Pancreas (tissue), 10 donors: ENCODE measurements around the gene POLR3B. TPM values are rescaled to one million over a fixed set of nuclear protein-coding genes. Genes with fewer than 3 reads are reported as not detected.

ENCODE experiments used
- ATAC-seq, 4 donors: fragments of 200-7000 bp; cut with Tn5 transposase; one replicate each; pipeline versions ENCODE4 v1.8.0 to v1.9.1; 2020; ENCODE audit warnings: mild to moderate bottlenecking in 4 of 4, moderate library complexity in 4 of 4
- DNase-seq, 6 donors: peaks; one replicate each; pipeline ENCODE4 v3.0.0-alpha.2; 2020
- FAIRE-seq: peaks from 2 replicates; lab custom pipeline; 2012; peaks lifted over from hg19 to GRCh38; lab: Jason Lieb, UNC
- H3K27ac ChIP-seq, 4 donors: fragments of 200-600 bp; sonication (generic); 1 replicate in 3 of 4; 2 replicates in 1 of 4; pipeline versions ENCODE4 v1.5.0 to v1.8.0; 2020
- H3K27me3 ChIP-seq, 4 donors: fragments of 200-600 bp; one replicate each; pipeline ENCODE4 v1.8.0; 2021
- H3K36me3 ChIP-seq, 3 donors: fragments of 200-600 bp; sonication (generic) in 1 of 3; one replicate each; pipeline versions ENCODE4 v1.5.0 to v1.8.0; 2020 to 2021
- H3K4me1 ChIP-seq, 3 donors: fragments of 200-600 bp; one replicate each; pipeline ENCODE4 v1.8.0; 2021
- H3K4me3 ChIP-seq, 4 donors: fragments of 200-600 bp; sonication (generic) in 2 of 4; one replicate each; pipeline versions ENCODE4 v1.5.0 to v1.8.0; 2020 to 2021
- H3K9me3 ChIP-seq, 4 donors: fragments of 200-600 bp; one replicate each; pipeline ENCODE4 v1.8.0; 2021
- CTCF ChIP-seq, 4 donors: fragments of 200-600 bp; sonication (generic) in 3 of 4; IDR thresholded peaks; one replicate each; pipeline versions ENCODE4 v1.5.0 to v1.8.0; 2021; ENCODE audit warnings: antibody characterized with exemption in 4 of 4
- WGBS, 2 donors: extraction: QIAGEN DNeasy Blood & Tissue Kit; methylation state at CpG; one replicate each; pipeline ENCODE4 v1.1.7; 2013; 5-methylcytosine and 5-hydroxymethylcytosine counted together
- intact Hi-C, 3 donors: fragments of 100-400 bp; cut with DNase I; formaldehyde crosslinking; loops; one replicate each; pipeline versions ENCODE4 v1.11.1 to v1.14.2; 2022
- polyA plus RNA-seq, 2 donors: library from polyadenylated mRNA; stranded (reverse); fragments of 200-250 nt; gene quantifications; one replicate each; pipeline ENCODE4 v1.2.3, GENCODE V29; 2013
- total RNA-seq, 6 donors: library from RNA; stranded (reverse); fragmentation: NEBNext Ultra II Directional in 4 of 6; extraction: Animal tissue kit (Norgen Biotek cat#: 25700) in 4 of 6; gene quantifications; one replicate each; pipeline versions ENCODE4 v1.2.1 to v1.2.4, GENCODE V29; 2021 to 2023
- donor health status: healthy with polysubstance abuse.
- donor health status: DM: no; HTN: no; CAD: no; lungs with moderate emphysema.
- donor health status: DM: no; HTN: no; CAD: no.
- donor health status: control.
- donor health status: control.
- donor health status: Bipolar disorder and iron deficiency.
- donor health status: DM: yes; HTN: yes; CAD: no.
- donor health status: DM: no; HTN: no; CAD: no.
- donor health status: DM: no; HTN: no; CAD: no.
- donor health status: DM: yes; HTN: yes; CAD: no.

POLR3B gene
- total and polyA plus RNA-seq, 8 donors: 1.9 to 7.9 (median 4.8) TPM

DNA sequence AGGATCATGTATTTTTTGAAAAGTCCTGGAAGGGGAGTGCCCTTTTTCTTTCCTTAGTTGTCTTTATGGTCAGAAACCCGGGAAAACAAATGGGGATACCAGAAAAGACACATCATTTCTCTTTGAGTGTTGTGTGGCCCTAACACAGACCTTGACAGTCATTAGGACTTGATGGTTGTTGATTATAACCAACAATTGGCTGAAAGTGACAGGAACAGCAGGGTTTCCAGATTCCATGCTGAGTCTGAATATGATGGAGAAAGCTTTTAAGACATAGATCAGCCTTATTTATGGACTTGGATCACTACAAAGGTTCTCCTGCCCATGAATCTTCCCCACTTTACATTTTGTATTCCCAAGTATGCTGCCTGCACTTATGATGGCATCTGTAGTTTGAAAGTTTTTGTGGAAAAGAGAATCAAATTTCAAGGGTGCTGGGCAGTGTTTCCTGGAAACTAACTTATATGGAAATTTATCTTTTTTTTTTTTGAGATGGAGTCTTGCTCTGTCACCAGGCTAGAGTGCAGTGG, 30.4 kb downstream of the POLR3B start:
- DNase-seq (no peak), ATAC-seq (no peak), FAIRE-seq (no peak)
- Histone ChIP-seq H3K27me3 (no peaks in the 10 kb centered on the region), H3K4me3 (no peak overlapping the region), H3K9me3 (no peaks in the 10 kb centered on the region), H3K27ac (no peak overlapping the region), H3K36me3 (no peaks in the 10 kb centered on the region), H3K4me1 (no peaks in the 10 kb centered on the region)
- WGBS, 2 donors: 60 to 65% methylated on average over 1 of the region's 1 CpG
- no peak for TF ChIP-seq CTCF (IDR thresholded peaks at IDR 0.05)
- intact Hi-C loops: loop anchor here in 2 of 3 donors (10.0 kb wide), 1 partner anchor 527 kb away; no protein-coding TSS in a partner anchor

DNA sequence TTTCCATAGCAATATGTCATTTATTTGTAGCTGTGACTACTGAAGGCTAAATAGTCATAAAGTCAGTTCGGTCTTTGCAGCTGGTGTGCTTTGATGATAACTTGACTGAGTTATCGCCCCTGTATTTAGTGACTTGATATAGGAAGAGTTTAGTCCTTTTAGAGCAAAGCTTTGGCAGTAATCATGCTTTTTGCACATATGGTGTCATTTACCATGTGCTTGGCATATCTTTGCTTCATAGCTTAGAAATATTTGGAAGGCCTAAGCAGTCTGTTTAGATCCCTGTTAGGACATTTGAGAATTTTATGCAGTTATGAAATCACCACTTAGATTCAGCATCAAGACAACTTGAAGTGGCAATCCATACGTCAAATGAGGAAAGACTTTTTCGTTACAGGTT, 31.6 kb downstream of the POLR3B start:
- H3K27me3 ChIP-seq: no peaks in the 10 kb centered on the region
- H3K36me3 ChIP-seq: peaks cover 0 to 4% (median 0%) of the 10 kb centered on the region in 3 donors
- H3K4me1 ChIP-seq: no peaks in the 10 kb centered on the region
- H3K4me3 ChIP-seq: no peak overlapping the region
- ATAC-seq (no peak), DNase-seq (no peak), FAIRE-seq (no peak)
- no peaks in the 10 kb centered on the region for H3K9me3 ChIP-seq
- H3K27ac ChIP-seq: no peak overlapping the region
- no peak for TF ChIP-seq CTCF (IDR thresholded peaks at IDR 0.05)
- 92% methylated on average over 4 of the region's 4 CpGs for WGBS, 2 donors
- intact Hi-C loops: loop anchor here in 2 of 3 donors (10.0 kb wide), 1 partner anchor 526 kb away; no protein-coding TSS in a partner anchor

DNA sequence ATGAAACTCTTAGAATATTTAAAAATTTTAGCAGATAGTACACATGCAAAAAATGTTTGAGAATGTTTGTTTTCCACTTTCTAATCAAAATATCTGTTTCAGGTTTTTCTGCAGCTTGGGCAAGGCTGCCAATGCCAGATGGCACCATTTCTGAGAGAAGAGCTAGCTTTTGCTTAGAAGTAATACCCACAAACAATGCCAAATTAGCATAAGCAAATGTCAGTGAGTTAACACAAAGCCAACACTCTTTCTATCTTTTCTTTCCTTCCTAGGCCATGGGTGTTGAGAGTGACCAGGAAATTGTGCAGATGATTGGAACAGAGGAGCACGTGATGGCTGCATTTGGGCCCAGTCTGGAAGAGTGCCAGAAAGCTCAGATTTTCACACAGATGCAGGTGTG, 35.2 kb downstream of the POLR3B start:
- intact Hi-C loops: no loop called here
- TF ChIP-seq CTCF (IDR thresholded peaks at IDR 0.05): no peak
- no peak for DNase-seq
- Histone ChIP-seq H3K36me3 (peaks cover 0 to 17% (median 0%) of the 10 kb centered on the region in 3 donors), H3K9me3 (no peaks in the 10 kb centered on the region), H3K4me3 (no peak overlapping the region), H3K4me1 (no peaks in the 10 kb centered on the region), H3K27ac (no peak overlapping the region), H3K27me3 (no peaks in the 10 kb centered on the region)
- 86 to 91% methylated on average over 1 of the region's 1 CpG for WGBS, 2 donors
- no peak for ATAC-seq
- FAIRE-seq: no peak

DNA sequence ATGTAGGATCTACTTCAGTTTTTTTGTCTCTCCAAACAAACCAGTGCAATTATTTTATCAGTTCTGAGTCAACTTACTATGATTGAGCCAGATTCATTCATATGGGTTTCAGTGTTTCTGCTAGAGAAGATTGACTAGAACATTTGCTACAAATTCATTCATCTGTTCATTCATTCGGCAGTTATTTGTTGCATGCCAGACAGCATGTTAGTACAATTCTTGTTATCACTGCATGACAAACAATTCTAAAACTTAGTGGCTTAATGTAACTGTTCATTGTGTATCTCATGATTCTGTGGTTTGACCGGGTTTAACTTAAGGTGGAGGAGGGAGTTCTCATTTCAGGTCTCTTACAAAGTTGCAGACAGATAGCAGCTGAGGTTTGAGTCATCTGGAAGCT, 52.3 kb downstream of the POLR3B start:
- Histone ChIP-seq H3K4me1 (no peaks in the 10 kb centered on the region), H3K9me3 (no peaks in the 10 kb centered on the region), H3K4me3 (no peak overlapping the region), H3K27me3 (no peaks in the 10 kb centered on the region), H3K36me3 (peaks cover 0 to 8% (median 3%) of the 10 kb centered on the region in 3 donors), H3K27ac (no peak overlapping the region)
- DNase-seq: no peak
- no peak for FAIRE-seq
- intact Hi-C loops: no loop called here
- whole genome bisulfite sequencing, 2 donors: 63 to 72% methylated on average over 2 of the region's 2 CpGs
- ATAC-seq: no peak
- no peak for TF ChIP-seq CTCF (IDR thresholded peaks at IDR 0.05)

DNA sequence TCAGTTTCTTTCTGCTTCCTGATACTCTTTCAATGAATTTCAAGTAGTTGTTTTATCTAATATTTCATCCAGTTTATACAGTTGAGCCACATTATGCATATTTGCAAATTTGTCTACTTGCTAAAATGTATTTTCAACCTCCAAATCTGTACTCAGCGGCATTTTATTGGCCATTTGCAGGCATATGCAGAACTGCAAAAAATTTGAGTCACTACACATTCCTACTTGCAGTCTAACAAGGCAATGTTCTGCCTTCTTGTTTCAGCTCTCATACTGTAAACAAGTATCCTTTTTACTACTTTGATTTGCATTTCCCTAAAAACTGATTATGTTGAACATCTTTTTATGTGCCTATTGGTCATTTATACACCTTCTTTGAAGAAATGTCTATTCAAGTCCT, 55.0 kb downstream of the POLR3B start:
- H3K36me3 ChIP-seq: peaks cover 0 to 8% (median 0%) of the 10 kb centered on the region in 3 donors
- H3K4me3 ChIP-seq: no peak overlapping the region
- no peak for TF ChIP-seq CTCF (IDR thresholded peaks at IDR 0.05)
- no peaks in the 10 kb centered on the region for H3K27me3 ChIP-seq
- H3K4me1 ChIP-seq: no peaks in the 10 kb centered on the region
- 96 to 100% methylated on average over 1 of the region's 1 CpG for WGBS, 2 donors
- H3K27ac ChIP-seq: no peak overlapping the region
- intact Hi-C loops: no loop called here
- DNase-seq: no peak
- FAIRE-seq: no peak
- no peak for ATAC-seq
- no peaks in the 10 kb centered on the region for H3K9me3 ChIP-seq
